Transverse colon (tissue), 4 donors: ENCODE data around the gene SMIM5. TPM values are rescaled to one million over a fixed set of nuclear protein-coding genes. Genes with fewer than 3 reads are reported as not detected.

Source experiments
- DNase-seq: peaks from one replicate; pipeline ENCODE4 v3.0.0-alpha.2; 2019
- H3K27ac ChIP-seq, 4 donors: fragments of 200-600 bp; sonication (generic); 2 replicates each; pipeline ENCODE4 v1.5.1; 2016 to 2018; ENCODE audit warnings: inconsistent platforms in 4 of 4
- H3K27me3 ChIP-seq: fragments of 200-600 bp; sonication (generic); 2 replicates; pipeline ENCODE4 v1.5.1; 2017; ENCODE audit warnings: inconsistent platforms
- H3K36me3 ChIP-seq, 4 donors: fragments of 200-600 bp; sonication (generic); 2 replicates each; pipeline ENCODE4 v1.5.1; 2017 to 2019; ENCODE audit warnings: inconsistent platforms in 4 of 4
- H3K4me1 ChIP-seq, 4 donors: fragments of 200-600 bp; sonication (generic); 2 replicates each; pipeline ENCODE4 v1.5.1; 2017 to 2020; ENCODE audit warnings: inconsistent platforms in 4 of 4
- H3K4me3 ChIP-seq, 4 donors: fragments of 200-600 bp; sonication (generic); 1 replicate in 1 of 4; 2 replicates in 3 of 4; pipeline versions ENCODE4 v1.5.1 to v1.6.1; 2017 to 2019; ENCODE audit warnings: inconsistent platforms in 4 of 4
- H3K9me3 ChIP-seq, 2 donors: fragments of 200-600 bp; sonication (generic); 2 replicates each; pipeline ENCODE4 v1.5.1; 2017 to 2019; ENCODE audit warnings: inconsistent platforms in 2 of 2
- EP300 ChIP-seq: sonication (generic); formaldehyde crosslinking; IDR thresholded peaks from one replicate; pipeline ENCODE4 v1.6.1; 2017; ENCODE audit warnings: antibody characterized with exemption, low read depth
- POLR2A ChIP-seq: fragments of 450-650 bp; IDR thresholded peaks from one replicate; pipeline ENCODE4 v1.6.1; 2016; ENCODE audit warnings: antibody characterized with exemption, mild to moderate bottlenecking, moderate library complexity
- POLR2AphosphoS5 ChIP-seq, 3 donors: sonication (generic); formaldehyde crosslinking; IDR thresholded peaks; one replicate each; pipeline ENCODE4 v1.6.1; 2016; ENCODE audit warnings: antibody characterized with exemption in 3 of 3
- WGBS, 2 donors: methylation state at CpG; one replicate each; pipeline ENCODE4 v1.1.5; 2018; ENCODE audit warnings: low coverage in 1 of 2; 5-methylcytosine and 5-hydroxymethylcytosine counted together
- in situ Hi-C, 4 donors: fragments of 200-750 bp; cut with MboI; loops; one replicate each; pipeline versions ENCODE4 v1.15.0 to v1.15.1; 2017; ENCODE audit warnings: low sequenced_read_pairs in 3 of 4, low pct_ligation_motif_present in 1 of 4, low pct_unique_long_range_greater_than_20kb in 1 of 4
- intact Hi-C: fragments of 100-400 bp; cut with DNase I; formaldehyde crosslinking; loops from one replicate; pipeline ENCODE4 v1.15.1; 2023; ENCODE audit warnings: low total_unique reads
- total RNA-seq, 4 donors: library from RNA; depleted of rRNA; stranded (reverse); fragments of >200 nt; gene quantifications; one replicate each; pipeline ENCODE4 v1.1.0, GENCODE V29; 2016
- TF ChIP-seq, protein P1 (sequence below), 5 experiments: fragments of 200-600 bp in 3 of 5; fragments of 450-650 bp in 2 of 5; sonication (generic) in 3 of 5; IDR thresholded peaks; 1 replicate in 2 of 5; 2 replicates in 3 of 5; pipeline ENCODE4 v1.5.1; 2016 to 2017; ENCODE audit warnings: antibody characterized with exemption in 5 of 5, inconsistent platforms in 3 of 5, mild to moderate bottlenecking in 2 of 5, moderate library complexity in 1 of 5

The SMIM5 gene, protein sequence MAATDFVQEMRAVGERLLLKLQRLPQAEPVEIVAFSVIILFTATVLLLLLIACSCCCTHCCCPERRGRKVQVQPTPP
- total RNA-seq, result 10 to 100 TPM in 3 of 4 donors, not detected in 1; 31.3 to 71.4 (median 50.0) TPM

DNA sequence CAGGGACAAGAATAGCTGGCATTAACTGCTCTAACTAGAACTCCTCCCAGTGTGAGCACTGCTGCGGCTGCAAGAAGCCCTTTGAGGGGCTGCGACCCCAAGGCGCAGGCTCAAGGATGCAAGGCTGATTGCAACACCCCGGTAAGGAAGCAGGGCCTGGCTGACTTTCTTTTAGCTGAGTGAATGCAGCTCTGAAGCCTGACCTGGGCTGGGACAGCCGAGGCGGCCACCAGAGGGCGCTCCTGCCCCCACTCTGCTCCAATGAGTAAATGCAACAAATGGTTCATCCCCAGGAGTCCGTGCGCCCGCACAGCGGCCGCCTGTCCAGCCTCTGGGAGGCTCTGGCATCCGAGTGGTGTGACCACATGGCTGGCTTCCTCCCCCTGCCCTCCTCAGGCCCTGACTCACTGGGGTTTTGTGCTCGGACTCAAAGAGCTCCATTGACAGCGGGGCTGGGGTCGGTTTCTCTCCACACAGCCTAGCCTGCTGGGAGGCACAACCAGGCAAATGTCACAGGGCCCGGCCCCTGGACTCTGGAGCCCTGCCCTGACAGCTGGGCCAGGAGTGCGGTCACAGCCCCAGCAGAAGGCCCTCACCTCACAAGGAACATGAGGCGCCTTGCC is at the start of gene SMIM5:
SMIM5 (plus strand) TSS at position 572 of the 623 bp plus-strand sequence. CDS start 6,768 bp downstream, outside the sequence.
- intact Hi-C loops, result loop anchor here (2.0 kb wide), 1 partner anchor 118 kb away; no protein-coding TSS in a partner anchor
- H3K27ac ChIP-seq, result peak within 1 kb of the TSS; percentile 72 to 84 (median 81)
- peaks cover 12 to 46% (median 39%) of the 10 kb centered on the region in 4 donors for H3K4me1 ChIP-seq
- H3K9me3 ChIP-seq, result no peaks in the 10 kb centered on the region
- in situ Hi-C loops, result no loop called here
- H3K36me3 ChIP-seq, result no peaks in the 10 kb centered on the region
- WGBS, 2 donors, result 21% methylated on average over 19 of the region's 19 CpGs; no CpG with 5 or more reads in 1 of the 2 donors
- TF ChIP-seq, protein P1, sequence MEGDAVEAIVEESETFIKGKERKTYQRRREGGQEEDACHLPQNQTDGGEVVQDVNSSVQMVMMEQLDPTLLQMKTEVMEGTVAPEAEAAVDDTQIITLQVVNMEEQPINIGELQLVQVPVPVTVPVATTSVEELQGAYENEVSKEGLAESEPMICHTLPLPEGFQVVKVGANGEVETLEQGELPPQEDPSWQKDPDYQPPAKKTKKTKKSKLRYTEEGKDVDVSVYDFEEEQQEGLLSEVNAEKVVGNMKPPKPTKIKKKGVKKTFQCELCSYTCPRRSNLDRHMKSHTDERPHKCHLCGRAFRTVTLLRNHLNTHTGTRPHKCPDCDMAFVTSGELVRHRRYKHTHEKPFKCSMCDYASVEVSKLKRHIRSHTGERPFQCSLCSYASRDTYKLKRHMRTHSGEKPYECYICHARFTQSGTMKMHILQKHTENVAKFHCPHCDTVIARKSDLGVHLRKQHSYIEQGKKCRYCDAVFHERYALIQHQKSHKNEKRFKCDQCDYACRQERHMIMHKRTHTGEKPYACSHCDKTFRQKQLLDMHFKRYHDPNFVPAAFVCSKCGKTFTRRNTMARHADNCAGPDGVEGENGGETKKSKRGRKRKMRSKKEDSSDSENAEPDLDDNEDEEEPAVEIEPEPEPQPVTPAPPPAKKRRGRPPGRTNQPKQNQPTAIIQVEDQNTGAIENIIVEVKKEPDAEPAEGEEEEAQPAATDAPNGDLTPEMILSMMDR (IDR thresholded peaks at IDR 0.05), result peak; percentile 94 to 97 (median 96)
- no peak for TF ChIP-seq EP300
- TF ChIP-seq POLR2AphosphoS5 (IDR thresholded peaks at IDR 0.05), result peak in 2 of 3 donors; percentile 9 to 23
- peak; percentile 21 for TF ChIP-seq POLR2A
- DNase-seq, result peak; percentile 90
- peak within 1 kb of the TSS in 1 of 4 donors; percentile 1 for H3K4me3 ChIP-seq
- H3K27me3 ChIP-seq, result no peaks in the 10 kb centered on the region

DNA sequence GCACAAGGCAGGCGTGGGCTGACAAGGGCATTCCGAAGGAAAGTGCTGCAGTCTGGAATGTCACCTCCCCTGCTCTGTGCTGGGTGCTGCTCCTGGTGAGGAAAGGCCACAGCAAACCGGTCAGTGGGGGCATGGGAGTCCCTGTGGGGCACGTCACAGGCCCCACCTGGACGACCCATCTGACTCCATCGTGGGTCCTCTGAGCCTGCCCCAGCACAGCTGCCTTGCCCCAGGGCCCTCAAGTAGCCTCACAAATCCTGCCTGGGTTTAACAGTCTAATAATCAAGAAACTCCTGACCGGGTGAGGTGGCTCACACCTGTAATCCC is 48.4 kb upstream of the SMIM5 start:
- H3K36me3 ChIP-seq, result no peaks in the 10 kb centered on the region
- H3K27me3 ChIP-seq, result no peaks in the 10 kb centered on the region
- 88% methylated on average over 5 of the region's 7 CpGs; no CpG with 5 or more reads in 1 of the 2 donors for WGBS, 2 donors
- H3K4me1 ChIP-seq, result peaks cover 9 to 27% (median 20%) of the 10 kb centered on the region in 4 donors
- H3K9me3 ChIP-seq, result no peaks in the 10 kb centered on the region
- in situ Hi-C loops, result no loop called here
- intact Hi-C loops, result no loop called here
- no peak for DNase-seq
- H3K27ac ChIP-seq, result no peak overlapping the region
- H3K4me3 ChIP-seq, result no peak overlapping the region
- TF ChIP-seq, protein P1 (IDR thresholded peaks at IDR 0.05), result no peak
- TF ChIP-seq EP300 (no peak), POLR2AphosphoS5 (IDR thresholded peaks at IDR 0.05) (no peak), POLR2A (no peak)

DNA sequence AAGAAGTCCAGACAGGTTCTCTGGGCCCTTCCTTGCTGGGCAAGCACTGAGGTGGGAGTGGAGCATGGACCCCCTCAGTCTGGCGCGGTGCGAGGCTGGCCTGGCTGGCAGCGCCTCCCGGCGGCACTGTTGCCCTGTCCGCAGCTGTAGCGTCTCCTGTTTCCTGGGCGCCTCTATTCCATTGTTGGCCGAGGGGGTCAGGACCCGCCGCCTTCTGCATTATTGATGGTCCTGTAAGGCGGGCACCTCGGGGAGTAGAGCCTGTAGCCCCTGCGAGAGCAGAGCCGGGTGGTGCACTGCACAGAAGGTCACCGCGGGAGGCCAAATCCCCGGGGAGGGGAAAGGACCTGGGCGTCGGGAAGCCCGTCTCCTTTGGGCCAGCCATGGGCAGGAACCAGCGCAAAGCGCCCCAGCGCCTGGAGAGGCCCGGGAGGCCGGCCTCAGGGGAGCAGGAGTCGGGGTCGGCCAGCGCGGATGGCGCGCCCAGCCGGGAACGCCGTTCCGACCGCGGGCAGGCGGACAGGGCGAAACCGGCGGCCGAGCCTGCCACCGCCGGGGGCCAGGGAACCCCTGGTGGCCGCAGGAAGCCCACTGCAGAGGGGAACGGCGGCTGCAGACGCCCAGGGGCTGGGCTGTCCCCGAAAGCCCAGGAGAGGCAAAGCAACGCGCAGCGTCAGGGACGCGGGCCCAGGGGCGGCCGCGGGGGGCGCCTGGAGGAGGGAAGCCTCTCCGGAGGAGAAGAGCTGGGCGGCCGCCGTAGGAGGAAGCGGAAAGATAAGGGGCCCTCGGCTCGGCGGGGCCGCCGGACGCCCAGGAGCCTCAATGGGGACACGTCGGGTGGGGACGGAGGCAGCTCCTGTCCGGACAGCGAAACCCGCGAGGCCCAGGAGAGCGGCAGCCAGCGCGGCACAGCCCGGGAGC is 45.3 kb upstream of the SMIM5 start, which contains the start of gene MYO15B:
MYO15B (plus strand) TSS at position 126 of the 921 bp plus-strand sequence; CDS start at position 384, 258 bp downstream.
- 33% methylated on average over 71 of the region's 82 CpGs; no CpG with 5 or more reads in 1 of the 2 donors for WGBS, 2 donors
- TF ChIP-seq, protein P1 (IDR thresholded peaks at IDR 0.05), result peak; percentile 9 to 59 (median 15)
- TF ChIP-seq POLR2AphosphoS5 (IDR thresholded peaks at IDR 0.05) (peak in 1 of 3 donors; percentile 12), EP300 (no peak)
- intact Hi-C loops (no loop called here), in situ Hi-C loops (no loop called here)
- no peaks in the 10 kb centered on the region for H3K27me3 ChIP-seq
- peak within 1 kb of the TSS; percentile 84 to 93 (median 89) for H3K27ac ChIP-seq
- H3K4me3 ChIP-seq, result peak within 1 kb of the TSS; percentile 33 to 59 (median 57)
- peak; percentile 71 for DNase-seq
- H3K36me3 ChIP-seq, result no peaks in the 10 kb centered on the region
- no peaks in the 10 kb centered on the region for H3K9me3 ChIP-seq
- H3K4me1 ChIP-seq, result peaks cover 9 to 28% (median 22%) of the 10 kb centered on the region in 4 donors

DNA sequence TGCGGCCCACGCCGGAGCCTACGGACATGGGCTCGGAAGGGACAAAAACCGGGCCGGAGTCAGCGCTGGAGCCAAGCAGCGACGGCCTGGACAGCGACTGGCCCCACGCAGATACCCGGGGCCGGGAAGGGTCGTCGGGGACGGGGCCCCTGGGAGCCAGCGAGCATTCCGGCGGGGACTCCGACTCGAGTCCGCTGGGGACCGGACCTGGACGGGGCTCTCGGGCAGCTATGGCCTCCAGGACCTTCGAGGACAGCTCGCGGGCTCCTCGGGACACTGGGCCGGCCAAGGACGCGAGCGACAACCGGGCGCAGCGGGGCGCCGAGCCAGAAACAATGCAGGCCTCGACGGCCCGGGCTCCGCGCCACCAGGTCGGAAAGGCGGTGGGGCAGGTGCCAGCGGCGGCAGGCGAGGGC is 44.6 kb upstream of the SMIM5 start:
- Histone ChIP-seq H3K9me3 (no peaks in the 10 kb centered on the region), H3K4me1 (peaks cover 9 to 28% (median 22%) of the 10 kb centered on the region in 4 donors), H3K36me3 (no peaks in the 10 kb centered on the region), H3K27me3 (no peaks in the 10 kb centered on the region), H3K4me3 (peak overlapping the region; percentile 33 to 59 (median 57)), H3K27ac (peak overlapping the region; percentile 84 to 93 (median 89))
- peak; percentile 46 for DNase-seq
- no peak for TF ChIP-seq POLR2A
- no peak for TF ChIP-seq POLR2AphosphoS5 (IDR thresholded peaks at IDR 0.05)
- TF ChIP-seq, protein P1 (IDR thresholded peaks at IDR 0.05), result no peak
- TF ChIP-seq EP300, result no peak
- intact Hi-C loops (no loop called here), in situ Hi-C loops (no loop called here)
- 7% methylated on average over 29 of the region's 49 CpGs; no CpG with 5 or more reads in 1 of the 2 donors for WGBS, 2 donors
